Upper lobe of right lung (tissue), 1 donor: ENCODE data around the gene RAD50. TPM values are rescaled to one million over a fixed set of nuclear protein-coding genes. Genes with fewer than 3 reads are reported as not detected.
A peak's percentile ranks its signal among the peaks of the same experiment; 100 is the strongest.

Source experiments
- ATAC-seq: fragments of 200-7000 bp; cut with Tn5 transposase; one replicate; pipeline ENCODE4 v1.9.1; 2020; ENCODE audit warnings: mild to moderate bottlenecking, moderate library complexity
- DNase-seq: peaks from one replicate; pipeline ENCODE4 v3.0.0-alpha.2; 2020
- H3K27ac ChIP-seq: fragments of 200-600 bp; one replicate; pipeline ENCODE4 v1.8.0; 2022
- H3K27me3 ChIP-seq: fragments of 200-600 bp; one replicate; pipeline ENCODE4 v1.8.0; 2022; ENCODE audit warnings: mild to moderate bottlenecking
- H3K36me3 ChIP-seq: fragments of 200-600 bp; one replicate; pipeline ENCODE4 v1.8.0; 2022
- H3K4me1 ChIP-seq: fragments of 200-600 bp; one replicate; pipeline ENCODE4 v1.8.0; 2022
- H3K4me3 ChIP-seq: fragments of 200-600 bp; one replicate; pipeline ENCODE4 v1.8.0; 2022; ENCODE audit warnings: mild to moderate bottlenecking
- H3K9me3 ChIP-seq: fragments of 200-600 bp; one replicate; pipeline ENCODE4 v1.8.0; 2022
- intact Hi-C: fragments of 100-400 bp; cut with DNase I; formaldehyde crosslinking; loops from one replicate; pipeline ENCODE4 v1.11.0; 2022
- total RNA-seq: library from RNA; stranded (reverse); fragmentation: NEBNext Ultra II Directional; extraction: Animal tissue kit (Norgen Biotek cat#: 25700); gene quantifications from one replicate; pipeline ENCODE4 v1.2.1, GENCODE V29; 2021
- TF ChIP-seq, protein P1 (sequence below): fragments of 200-600 bp; IDR thresholded peaks from one replicate; pipeline ENCODE4 v1.8.0; 2022; ENCODE audit warnings: antibody characterized with exemption
- donor health status: DM: no; HTN: yes; CAD: no; lungs with severe emphysema.

The RAD50 gene
- total RNA-seq, 1 donor from 2014 or later = 32.8 TPM

GRCh38 chr5:132526974-132527564 lies 29.7 kb upstream of the RAD50 start:
- ATAC-seq = peak; percentile 13

GRCh38 chr5:132528021-132528420 lies 28.8 kb upstream of the RAD50 start:
- Histone ChIP-seq H3K9me3 (no peaks in the 10 kb centered on the region), H3K27ac (no peak overlapping the region), H3K27me3 (no peaks in the 10 kb centered on the region), H3K4me1 (no peaks in the 10 kb centered on the region), H3K36me3 (no peaks in the 10 kb centered on the region), H3K4me3 (no peak overlapping the region)
- intact Hi-C loops = no loop called here
- DNase-seq (no peak), ATAC-seq (no peak)
- TF ChIP-seq, protein P1, sequence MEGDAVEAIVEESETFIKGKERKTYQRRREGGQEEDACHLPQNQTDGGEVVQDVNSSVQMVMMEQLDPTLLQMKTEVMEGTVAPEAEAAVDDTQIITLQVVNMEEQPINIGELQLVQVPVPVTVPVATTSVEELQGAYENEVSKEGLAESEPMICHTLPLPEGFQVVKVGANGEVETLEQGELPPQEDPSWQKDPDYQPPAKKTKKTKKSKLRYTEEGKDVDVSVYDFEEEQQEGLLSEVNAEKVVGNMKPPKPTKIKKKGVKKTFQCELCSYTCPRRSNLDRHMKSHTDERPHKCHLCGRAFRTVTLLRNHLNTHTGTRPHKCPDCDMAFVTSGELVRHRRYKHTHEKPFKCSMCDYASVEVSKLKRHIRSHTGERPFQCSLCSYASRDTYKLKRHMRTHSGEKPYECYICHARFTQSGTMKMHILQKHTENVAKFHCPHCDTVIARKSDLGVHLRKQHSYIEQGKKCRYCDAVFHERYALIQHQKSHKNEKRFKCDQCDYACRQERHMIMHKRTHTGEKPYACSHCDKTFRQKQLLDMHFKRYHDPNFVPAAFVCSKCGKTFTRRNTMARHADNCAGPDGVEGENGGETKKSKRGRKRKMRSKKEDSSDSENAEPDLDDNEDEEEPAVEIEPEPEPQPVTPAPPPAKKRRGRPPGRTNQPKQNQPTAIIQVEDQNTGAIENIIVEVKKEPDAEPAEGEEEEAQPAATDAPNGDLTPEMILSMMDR = no peak

More at GRCh38 chr5:132526974-132527564, 29.7 kb upstream of the RAD50 start:
- Histone ChIP-seq H3K27ac (no peak overlapping the region), H3K36me3 (no peaks in the 10 kb centered on the region), H3K9me3 (no peaks in the 10 kb centered on the region), H3K4me1 (no peaks in the 10 kb centered on the region), H3K4me3 (no peak overlapping the region), H3K27me3 (no peaks in the 10 kb centered on the region)
- intact Hi-C loops = no loop called here
- TF ChIP-seq, protein P1 = no peak
- no peak for DNase-seq

- no peaks in the 10 kb centered on the region for H3K9me3 ChIP-seq
- H3K4me3 ChIP-seq = no peak overlapping the region
- intact Hi-C loops = no loop called here
- TF ChIP-seq, protein P1 = no peak
- DNase-seq (no peak), ATAC-seq (no peak)
- H3K27ac ChIP-seq = no peak overlapping the region
- no peaks in the 10 kb centered on the region for H3K36me3 ChIP-seq
- H3K4me1 ChIP-seq = no peaks in the 10 kb centered on the region
- H3K27me3 ChIP-seq = no peaks in the 10 kb centered on the region
These were observed 27.7 kb upstream of the RAD50 start for GRCh38 chr5:132528866-132529634.

DNA sequence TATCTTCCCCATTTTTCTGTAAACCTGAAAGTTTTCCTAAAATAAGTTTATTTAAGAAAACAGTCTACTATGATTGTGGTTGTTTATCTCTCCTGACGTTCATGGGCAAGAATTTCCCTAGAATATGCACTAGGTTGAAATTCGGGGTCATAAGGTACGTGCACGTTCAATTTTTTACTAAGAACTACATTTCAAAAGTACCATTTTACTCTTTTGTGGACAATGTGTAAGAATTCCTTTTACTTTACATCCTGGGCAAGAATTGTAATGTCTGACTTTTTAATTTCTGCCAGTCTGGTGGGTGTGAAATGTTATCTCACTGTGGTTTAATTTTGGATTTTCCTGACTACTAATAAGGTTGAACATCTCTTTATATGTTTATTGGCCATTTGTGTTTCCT lies 25.8 kb upstream of the RAD50 start:
- Histone ChIP-seq H3K4me3 (no peak overlapping the region), H3K4me1 (no peaks in the 10 kb centered on the region), H3K27ac (no peak overlapping the region), H3K27me3 (no peaks in the 10 kb centered on the region), H3K36me3 (no peaks in the 10 kb centered on the region), H3K9me3 (no peaks in the 10 kb centered on the region)
- ATAC-seq (no peak), DNase-seq (no peak)
- intact Hi-C loops = no loop called here
- TF ChIP-seq, protein P1 = no peak

DNA sequence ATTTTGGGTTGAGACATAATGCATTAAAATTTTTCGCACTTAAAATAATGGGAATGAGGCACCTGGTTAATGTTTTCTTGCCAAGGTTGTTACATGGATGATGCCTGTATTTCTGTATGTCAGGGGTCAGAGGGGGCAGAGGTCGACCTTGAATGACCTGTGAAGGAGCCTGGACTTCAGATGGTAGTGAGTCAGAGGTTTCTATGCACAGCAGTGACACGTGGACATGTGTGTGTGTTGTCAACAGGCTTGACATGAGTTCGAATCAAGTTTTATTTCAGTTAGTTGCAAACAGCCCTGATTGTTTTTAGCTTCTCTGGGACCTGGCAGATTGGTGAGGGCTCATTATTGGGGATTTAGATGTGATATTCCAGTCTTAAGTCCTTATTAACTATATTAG lies 17.1 kb upstream of the RAD50 start:
- no peaks in the 10 kb centered on the region for H3K4me1 ChIP-seq
- no peak for DNase-seq
- TF ChIP-seq, protein P1 = no peak
- ATAC-seq = no peak
- no peaks in the 10 kb centered on the region for H3K27me3 ChIP-seq
- no peak overlapping the region for H3K4me3 ChIP-seq
- H3K27ac ChIP-seq = no peak overlapping the region
- intact Hi-C loops = no loop called here
- H3K36me3 ChIP-seq = no peaks in the 10 kb centered on the region
- no peaks in the 10 kb centered on the region for H3K9me3 ChIP-seq
